Measurements from ENCODE around the gene IFFO2.

GRCh38 chr1:18902523-18903290 lies 53.8 kb downstream of the IFFO2 start, which contains the start of gene ALDH4A1:
- TF ChIP-seq CTCF (IDR thresholded peaks at IDR 0.05) (no peak), EZH2 (IDR thresholded peaks at IDR 0.05; ENCODE audit: borderline replicate concordance, insufficient read depth, low read depth, low read length, poor library complexity, severe bottlenecking) (no peak)
